ENCODE results near the gene LANCL2. TPM values are rescaled to one million over a fixed set of nuclear protein-coding genes. Genes with fewer than 3 reads are reported as not detected.
A peak's percentile ranks its signal among the peaks of the same experiment; 100 is the strongest.

LANCL2 gene
- 10 to 100 TPM; 12.6 to 23.3 (median 18.6) TPM for total RNA-seq

- ATAC-seq (ENCODE audit: low FRiP score), result peak; percentile 6
- no peak for TF ChIP-seq CTCF (IDR thresholded peaks at IDR 0.05)
- DNase-seq (ENCODE audit: low spot score), result no peak
Observed at GRCh38 chr7:55365205-55365674, at the start of gene LANCL2. Gene LANCL2 (plus strand): TSS chr7:55365337. CDS start chr7:55366026, 689 bp downstream.

- ATAC-seq (ENCODE audit: low FRiP score) (peak; percentile 82), DNase-seq (ENCODE audit: low spot score) (no peak)
Observed at GRCh38 chr7:55325371-55325792, 39.8 kb upstream of the LANCL2 start.

GRCh38 chr7:55326081-55326835 is 38.9 kb upstream of the LANCL2 start:
- DNase-seq (ENCODE audit: low spot score) (no peak), ATAC-seq (ENCODE audit: low FRiP score) (no peak)
- TF ChIP-seq CTCF (IDR thresholded peaks at IDR 0.05), result no peak

More at GRCh38 chr7:55325371-55325792, 39.8 kb upstream of the LANCL2 start:
- TF ChIP-seq CTCF (IDR thresholded peaks at IDR 0.05), result no peak

GRCh38 chr7:55326945-55327626 is 38.1 kb upstream of the LANCL2 start:
- no peak for DNase-seq (ENCODE audit: low spot score)
- no peak for TF ChIP-seq CTCF (IDR thresholded peaks at IDR 0.05)
- no peak for ATAC-seq (ENCODE audit: low FRiP score)

- no peak for TF ChIP-seq CTCF (IDR thresholded peaks at IDR 0.05)
- DNase-seq (ENCODE audit: low spot score), result no peak
- no peak for ATAC-seq (ENCODE audit: low FRiP score)
Observed at GRCh38 chr7:55335151-55335550, 30.0 kb upstream of the LANCL2 start.

GRCh38 chr7:55335786-55336185 is 29.4 kb upstream of the LANCL2 start:
- TF ChIP-seq CTCF (IDR thresholded peaks at IDR 0.05), result no peak
- DNase-seq (ENCODE audit: low spot score) (no peak), ATAC-seq (ENCODE audit: low FRiP score) (no peak)
